ENCODE data around the gene CENPX.

GRCh38 chr17:82047379-82047778 is 24.7 kb upstream of the CENPX start:
- TF ChIP-seq EZH2 (IDR thresholded peaks at IDR 0.05; ENCODE audit: borderline replicate concordance): no peak
- TF ChIP-seq CTCF (IDR thresholded peaks at IDR 0.05; ENCODE audit: poor library complexity): no peak
- no peak for TF ChIP-seq EZH2phosphoT487 (IDR thresholded peaks at IDR 0.05; ENCODE audit: low read depth, severe bottlenecking, unreplicated experiment)
